HUES48 (cell line): ENCODE results near the gene LACRT.

Experiments used
- H3K27ac ChIP-seq: one replicate; pipeline ENCODE4 v1.7.0; 2013; ENCODE audit warnings: low read depth, low read length, inconsistent platforms
- H3K27me3 ChIP-seq: 2 replicates; pipeline ENCODE4 v1.6.1; 2013; ENCODE audit warnings: mild to moderate bottlenecking, low read length; ENCODE audit not compliant: control insufficient read depth, insufficient read depth
- H3K36me3 ChIP-seq: 2 replicates; pipeline ENCODE4 v1.6.1; 2013; ENCODE audit warnings: low read length; ENCODE audit not compliant: control insufficient read depth, insufficient read depth
- H3K4me1 ChIP-seq: 2 replicates; pipeline ENCODE4 v1.6.1; 2013; ENCODE audit warnings: mild to moderate bottlenecking, low read length; ENCODE audit not compliant: control insufficient read depth, insufficient read depth
- H3K4me3 ChIP-seq: 2 replicates; pipeline ENCODE4 v1.5.1; 2013; ENCODE audit warnings: mild to moderate bottlenecking, low read depth, low read length
- H3K9ac ChIP-seq: 2 replicates; pipeline ENCODE4 v1.6.1; 2013; ENCODE audit warnings: mild to moderate bottlenecking, low read depth, low read length, moderate library complexity
- H3K9me3 ChIP-seq: 2 replicates; pipeline ENCODE4 v1.6.1; 2013; ENCODE audit warnings: low read length; ENCODE audit not compliant: control insufficient read depth, insufficient read depth

LACRT gene

GRCh38 chr12:54660320-54660962 is 25.7 kb upstream of the LACRT start:
- no peaks in the 10 kb centered on the region for H3K9me3 ChIP-seq
- peaks cover 5% of the 10 kb centered on the region; the same call in 1 of the 2 replicates for H3K4me1 ChIP-seq
- no peak overlapping the region for H3K4me3 ChIP-seq
- no peak overlapping the region for H3K9ac ChIP-seq
- H3K36me3 ChIP-seq = no peaks in the 10 kb centered on the region
- H3K27ac ChIP-seq = no peak overlapping the region
- H3K27me3 ChIP-seq = no peaks in the 10 kb centered on the region

- Histone ChIP-seq H3K9ac (no peak overlapping the region), H3K4me1 (peaks cover 9% of the 10 kb centered on the region), H3K27ac (no peak overlapping the region), H3K27me3 (no peaks in the 10 kb centered on the region), H3K9me3 (no peaks in the 10 kb centered on the region), H3K4me3 (no peak overlapping the region), H3K36me3 (no peaks in the 10 kb centered on the region)
Observed at GRCh38 chr12:54658306-54659264, 23.9 kb upstream of the LACRT start.

- Histone ChIP-seq H3K27me3 (no peaks in the 10 kb centered on the region), H3K9ac (no peak overlapping the region), H3K27ac (no peak overlapping the region), H3K4me1 (peaks cover 9% of the 10 kb centered on the region), H3K4me3 (no peak overlapping the region), H3K9me3 (no peaks in the 10 kb centered on the region), H3K36me3 (no peaks in the 10 kb centered on the region)
Observed at GRCh38 chr12:54657105-54657607, 22.5 kb upstream of the LACRT start.

- Histone ChIP-seq H3K4me3 (no peak overlapping the region), H3K27me3 (peaks cover 4% of the 10 kb centered on the region; the same call in 1 of the 2 replicates), H3K9me3 (no peaks in the 10 kb centered on the region), H3K9ac (no peak overlapping the region), H3K27ac (no peak overlapping the region), H3K4me1 (peaks cover 9% of the 10 kb centered on the region), H3K36me3 (no peaks in the 10 kb centered on the region)
Observed at GRCh38 chr12:54654926-54655325, 20.2 kb upstream of the LACRT start.

GRCh38 chr12:54653025-54653424 is 18.3 kb upstream of the LACRT start:
- H3K27ac ChIP-seq = no peak overlapping the region
- no peaks in the 10 kb centered on the region for H3K36me3 ChIP-seq
- H3K4me1 ChIP-seq = peaks cover 6% of the 10 kb centered on the region
- H3K4me3 ChIP-seq = no peak overlapping the region
- H3K9ac ChIP-seq = no peak overlapping the region
- H3K27me3 ChIP-seq = peaks cover 7% of the 10 kb centered on the region; the same call in 1 of the 2 replicates
- H3K9me3 ChIP-seq = no peaks in the 10 kb centered on the region

GRCh38 chr12:54650889-54651288 is 16.2 kb upstream of the LACRT start:
- Histone ChIP-seq H3K9me3 (no peaks in the 10 kb centered on the region), H3K36me3 (no peaks in the 10 kb centered on the region), H3K4me1 (peaks cover 4% of the 10 kb centered on the region; the same call in 1 of the 2 replicates), H3K9ac (no peak overlapping the region), H3K27me3 (peaks cover 7% of the 10 kb centered on the region; the same call in 1 of the 2 replicates), H3K27ac (no peak overlapping the region), H3K4me3 (no peak overlapping the region)

GRCh38 chr12:54650409-54650808 is 15.7 kb upstream of the LACRT start:
- H3K27ac ChIP-seq = no peak overlapping the region
- no peaks in the 10 kb centered on the region for H3K36me3 ChIP-seq
- H3K4me3 ChIP-seq = no peak overlapping the region
- H3K27me3 ChIP-seq = peaks cover 7% of the 10 kb centered on the region; the same call in 1 of the 2 replicates
- no peaks in the 10 kb centered on the region for H3K9me3 ChIP-seq
- H3K9ac ChIP-seq = no peak overlapping the region
- peaks cover 4% of the 10 kb centered on the region; the same call in 1 of the 2 replicates for H3K4me1 ChIP-seq

- Histone ChIP-seq H3K27me3 (peaks cover 7% of the 10 kb centered on the region; the same call in 1 of the 2 replicates), H3K4me3 (no peak overlapping the region), H3K4me1 (peaks cover 4% of the 10 kb centered on the region; the same call in 1 of the 2 replicates), H3K9ac (no peak overlapping the region), H3K36me3 (no peaks in the 10 kb centered on the region), H3K9me3 (no peaks in the 10 kb centered on the region), H3K27ac (no peak overlapping the region)
Observed at GRCh38 chr12:54649825-54650224, 15.1 kb upstream of the LACRT start.

- Histone ChIP-seq H3K27me3 (peaks cover 7% of the 10 kb centered on the region; the same call in 1 of the 2 replicates), H3K27ac (no peak within 1 kb of the TSS)
Observed at GRCh38 chr12:54648265-54648664, 13.6 kb upstream of the LACRT start, which contains the start of gene DCD. Gene DCD, minus strand, starts transcription at chr12:54648365. Its CDS starts 62 bp downstream, at chr12:54648303.

GRCh38 chr12:54641554-54641953 is 6.9 kb upstream of the LACRT start:
- H3K9me3 ChIP-seq = no peaks in the 10 kb centered on the region
- no peak overlapping the region for H3K4me3 ChIP-seq
- 0 out of 2 replicates have a peak, but pooled peaks cover 5% of the 10 kb centered on the region for H3K27me3 ChIP-seq
- H3K4me1 ChIP-seq = no peaks in the 10 kb centered on the region
- no peak overlapping the region for H3K9ac ChIP-seq
- no peaks in the 10 kb centered on the region for H3K36me3 ChIP-seq
- H3K27ac ChIP-seq = no peak overlapping the region

More at GRCh38 chr12:54648265-54648664, 13.6 kb upstream of the LACRT start, which contains the start of gene DCD:
- no peak within 1 kb of the TSS for H3K9ac ChIP-seq
- no peaks in the 10 kb centered on the region for H3K9me3 ChIP-seq
- H3K4me3 ChIP-seq = no peak within 1 kb of the TSS
- H3K4me1 ChIP-seq = no peaks in the 10 kb centered on the region
- H3K36me3 ChIP-seq = no peaks in the 10 kb centered on the region
